Mucosa of descending colon (tissue), 3 donors: ENCODE results near the gene SNED1. TPM values are rescaled to one million over a fixed set of nuclear protein-coding genes. Genes with fewer than 3 reads are reported as not detected.

ENCODE experiments used
- ATAC-seq: fragments of 200-7000 bp; cut with Tn5 transposase; one replicate; pipeline ENCODE4 v1.9.1; 2020; ENCODE audit warnings: mild to moderate bottlenecking, moderate library complexity
- DNase-seq, 3 donors: peaks; one replicate each; pipeline ENCODE4 v3.0.0-alpha.2; 2020
- H3K36me3 ChIP-seq: fragments of 200-600 bp; one replicate; pipeline ENCODE4 v1.8.0; 2021; ENCODE audit warnings: low read depth, mild to moderate bottlenecking
- H3K4me1 ChIP-seq: fragments of 200-600 bp; one replicate; pipeline ENCODE4 v1.8.0; 2021; ENCODE audit warnings: low read depth, mild to moderate bottlenecking
- H3K4me3 ChIP-seq: fragments of 200-600 bp; one replicate; pipeline ENCODE4 v1.8.0; 2021; ENCODE audit warnings: mild to moderate bottlenecking
- H3K9me3 ChIP-seq: fragments of 200-600 bp; one replicate; pipeline ENCODE4 v1.8.0; 2021; ENCODE audit warnings: mild to moderate bottlenecking
- intact Hi-C, 2 donors: fragments of 100-400 bp; cut with DNase I in 1 of 2; cut with micrococcal nuclease in 1 of 2; formaldehyde crosslinking; loops; one replicate each; pipeline versions ENCODE4 v1.11.0 to v1.11.1; 2022; cut with DNase I, micrococcal nuclease
- total RNA-seq, 3 donors: library from RNA; stranded (reverse); fragmentation: NEBNext Ultra II Directional in 2 of 3; extraction: Animal tissue kit (Norgen Biotek cat#: 25700) in 2 of 3; gene quantifications; one replicate each; pipeline versions ENCODE4 v1.2.1 to v1.2.4, GENCODE V29; 2021 to 2023
- TF ChIP-seq, protein P1 (sequence below): fragments of 200-600 bp; IDR thresholded peaks from one replicate; pipeline ENCODE4 v1.8.0; 2022; ENCODE audit warnings: antibody characterized with exemption, mild to moderate bottlenecking
- donor health status: DM: no; HTN: no; CAD: no; lungs with moderate emphysema.
- donor health status: DM: no; HTN: no; CAD: no.
- donor health status: DM: no; HTN: yes; CAD: no.

Gene SNED1
- total RNA-seq, 3 donors from 2014 or later, result 7.0 to 16.3 (median 14.1) TPM

DNA sequence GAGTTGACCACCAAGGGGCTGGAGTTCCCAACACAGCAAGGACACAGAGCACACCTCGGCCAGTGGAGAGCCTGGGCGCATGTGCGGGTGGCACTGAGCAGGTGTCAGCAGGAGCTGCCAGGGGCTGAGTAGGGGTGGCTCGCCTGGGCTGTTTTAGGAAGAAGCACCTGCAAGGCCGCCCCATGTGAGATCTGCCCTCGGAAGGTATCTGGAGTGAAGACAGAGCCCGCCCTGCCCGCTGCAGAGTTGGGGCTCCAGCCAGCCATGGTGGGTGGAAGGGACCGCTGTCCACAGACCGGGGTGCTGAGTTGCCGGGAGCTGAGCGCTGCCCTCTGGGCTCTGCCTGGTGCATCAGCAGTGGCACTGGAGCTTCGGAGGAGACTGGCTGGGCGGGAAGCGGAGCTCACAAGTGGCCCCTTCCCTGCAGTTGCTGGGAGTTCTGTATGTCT, 68.5 kb downstream of the SNED1 start:
- intact Hi-C loops, result no loop called here
- TF ChIP-seq, protein P1, sequence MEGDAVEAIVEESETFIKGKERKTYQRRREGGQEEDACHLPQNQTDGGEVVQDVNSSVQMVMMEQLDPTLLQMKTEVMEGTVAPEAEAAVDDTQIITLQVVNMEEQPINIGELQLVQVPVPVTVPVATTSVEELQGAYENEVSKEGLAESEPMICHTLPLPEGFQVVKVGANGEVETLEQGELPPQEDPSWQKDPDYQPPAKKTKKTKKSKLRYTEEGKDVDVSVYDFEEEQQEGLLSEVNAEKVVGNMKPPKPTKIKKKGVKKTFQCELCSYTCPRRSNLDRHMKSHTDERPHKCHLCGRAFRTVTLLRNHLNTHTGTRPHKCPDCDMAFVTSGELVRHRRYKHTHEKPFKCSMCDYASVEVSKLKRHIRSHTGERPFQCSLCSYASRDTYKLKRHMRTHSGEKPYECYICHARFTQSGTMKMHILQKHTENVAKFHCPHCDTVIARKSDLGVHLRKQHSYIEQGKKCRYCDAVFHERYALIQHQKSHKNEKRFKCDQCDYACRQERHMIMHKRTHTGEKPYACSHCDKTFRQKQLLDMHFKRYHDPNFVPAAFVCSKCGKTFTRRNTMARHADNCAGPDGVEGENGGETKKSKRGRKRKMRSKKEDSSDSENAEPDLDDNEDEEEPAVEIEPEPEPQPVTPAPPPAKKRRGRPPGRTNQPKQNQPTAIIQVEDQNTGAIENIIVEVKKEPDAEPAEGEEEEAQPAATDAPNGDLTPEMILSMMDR, result no peak
- ATAC-seq (no peak), DNase-seq (no peak)
- Histone ChIP-seq H3K4me1 (no peaks in the 10 kb centered on the region), H3K9me3 (no peaks in the 10 kb centered on the region), H3K4me3 (no peak overlapping the region), H3K36me3 (no peaks in the 10 kb centered on the region)

DNA sequence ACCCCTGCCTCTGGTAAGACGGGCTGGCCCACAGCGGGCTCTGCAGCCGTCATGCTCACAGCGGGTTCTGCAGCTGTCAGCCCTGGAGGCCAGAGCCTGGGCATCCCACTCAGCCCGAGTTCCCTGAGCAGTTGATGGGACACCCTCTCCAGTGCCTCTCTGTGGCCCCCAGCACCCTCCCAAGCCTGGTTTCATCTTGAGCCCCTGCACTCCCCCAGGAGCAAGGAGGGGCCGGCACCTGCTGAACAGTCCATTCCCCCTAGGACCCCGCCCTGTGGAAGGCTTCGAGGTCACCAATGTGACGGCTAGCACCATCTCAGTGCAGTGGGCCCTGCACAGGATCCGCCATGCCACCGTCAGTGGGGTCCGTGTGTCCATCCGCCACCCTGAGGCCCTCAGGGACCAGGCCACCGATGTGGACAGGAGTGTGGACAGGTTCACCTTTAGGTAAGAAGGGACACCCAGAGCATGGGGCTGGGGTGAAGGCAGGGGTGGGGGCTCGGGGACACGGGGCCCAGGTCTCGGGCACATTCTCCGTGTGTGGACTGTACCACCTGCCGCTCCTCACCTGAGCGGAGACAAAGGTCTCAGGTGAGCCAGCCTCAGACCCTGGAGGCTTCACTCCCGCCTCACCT, 69.2 kb downstream of the SNED1 start:
- DNase-seq (no peak), ATAC-seq (no peak)
- Histone ChIP-seq H3K4me1 (no peaks in the 10 kb centered on the region), H3K36me3 (no peaks in the 10 kb centered on the region), H3K9me3 (no peaks in the 10 kb centered on the region), H3K4me3 (no peak overlapping the region)
- intact Hi-C loops, result no loop called here
- TF ChIP-seq, protein P1, result no peak

DNA sequence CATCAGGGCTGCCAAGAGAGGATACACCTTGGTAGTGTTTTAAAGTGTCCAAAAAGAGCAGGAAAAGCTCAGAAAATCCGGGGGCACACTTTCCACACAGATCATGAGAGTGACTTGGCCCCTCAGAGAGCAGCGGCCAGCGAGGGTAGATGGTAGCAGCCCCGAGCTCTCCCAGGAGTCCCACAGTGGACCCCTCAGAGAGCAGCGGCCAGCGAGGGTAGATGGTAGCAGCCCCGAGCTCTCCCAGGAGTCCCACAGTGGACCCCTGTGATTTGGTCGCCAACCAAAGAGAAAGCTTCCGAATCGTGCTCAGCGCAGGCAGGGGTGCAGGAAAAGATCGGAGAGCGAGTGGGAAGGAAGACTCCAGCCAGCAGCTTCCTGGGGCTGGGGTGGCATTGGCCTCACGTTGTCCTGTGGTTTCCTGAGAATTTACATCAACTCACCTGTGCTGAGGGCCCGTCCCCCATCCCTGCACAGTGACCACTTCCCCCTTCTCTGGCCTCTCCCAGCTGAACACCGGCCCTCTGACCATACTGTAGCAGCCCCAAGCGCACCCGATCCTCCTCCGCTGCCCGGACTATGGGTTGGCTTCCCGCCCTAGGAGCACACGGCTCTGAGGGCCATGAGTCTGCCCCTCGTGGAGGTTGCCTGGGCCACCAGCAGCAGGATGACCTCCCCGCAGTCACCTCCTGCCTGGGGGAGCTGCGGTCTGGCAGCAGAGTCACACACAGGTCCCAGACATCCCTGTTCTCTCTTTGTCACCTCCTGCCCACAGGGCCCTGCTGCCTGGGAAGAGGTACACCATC, 69.9 kb downstream of the SNED1 start:
- TF ChIP-seq, protein P1, result no peak
- intact Hi-C loops, result no loop called here
- no peaks in the 10 kb centered on the region for H3K36me3 ChIP-seq

DNA sequence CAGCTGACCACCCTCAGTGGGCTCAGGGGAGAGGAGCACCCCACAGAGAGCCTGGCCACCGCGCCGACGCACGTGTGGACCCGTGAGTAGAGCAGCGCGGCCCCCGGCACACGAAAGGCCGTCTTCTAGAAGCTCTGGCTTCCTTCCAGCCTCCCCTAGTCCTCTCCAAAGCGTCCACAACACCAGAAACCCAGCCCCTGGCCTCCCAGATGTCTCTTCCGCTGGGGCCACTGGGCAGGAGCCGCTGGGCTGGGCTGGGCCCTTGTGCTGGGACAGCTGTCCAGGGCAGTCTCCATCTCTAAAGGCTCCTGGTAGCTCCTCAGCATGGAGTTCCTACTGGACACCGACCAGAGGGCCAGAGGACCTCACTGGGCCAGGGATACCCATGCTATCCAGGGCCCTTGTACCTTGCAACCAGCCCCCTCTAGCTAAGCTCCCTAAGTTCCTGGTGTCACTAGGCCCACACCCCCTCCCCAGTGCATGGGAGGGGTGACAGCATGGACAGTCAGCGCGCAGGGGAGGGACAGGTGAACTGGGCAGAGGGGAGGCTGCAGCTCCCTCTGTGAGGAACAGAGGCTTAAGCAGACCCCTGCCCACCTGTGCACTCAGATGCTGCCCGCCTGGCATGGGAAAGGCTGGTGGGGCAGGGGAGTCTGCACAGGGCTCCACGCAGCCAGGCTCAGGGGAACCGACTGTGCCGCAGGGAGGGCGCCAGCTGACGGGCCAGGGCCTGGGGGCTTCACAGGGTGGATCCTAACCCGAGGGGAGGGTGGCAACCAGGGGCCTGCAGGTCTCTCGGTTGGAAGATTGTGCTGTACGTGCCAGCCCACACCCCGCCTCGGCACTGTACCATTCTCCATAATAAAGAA, 70.8 kb downstream of the SNED1 start:
- Histone ChIP-seq H3K4me3 (no peak overlapping the region), H3K4me1 (no peaks in the 10 kb centered on the region), H3K9me3 (no peaks in the 10 kb centered on the region), H3K36me3 (no peaks in the 10 kb centered on the region)
- DNase-seq (no peak), ATAC-seq (no peak)
- TF ChIP-seq, protein P1, result no peak
- intact Hi-C loops, result no loop called here

More for the DNA sequence above, 69.9 kb downstream of the SNED1 start:
- DNase-seq (no peak), ATAC-seq (no peak)
- H3K4me1 ChIP-seq, result no peaks in the 10 kb centered on the region
- H3K4me3 ChIP-seq, result no peak overlapping the region
- no peaks in the 10 kb centered on the region for H3K9me3 ChIP-seq

DNA sequence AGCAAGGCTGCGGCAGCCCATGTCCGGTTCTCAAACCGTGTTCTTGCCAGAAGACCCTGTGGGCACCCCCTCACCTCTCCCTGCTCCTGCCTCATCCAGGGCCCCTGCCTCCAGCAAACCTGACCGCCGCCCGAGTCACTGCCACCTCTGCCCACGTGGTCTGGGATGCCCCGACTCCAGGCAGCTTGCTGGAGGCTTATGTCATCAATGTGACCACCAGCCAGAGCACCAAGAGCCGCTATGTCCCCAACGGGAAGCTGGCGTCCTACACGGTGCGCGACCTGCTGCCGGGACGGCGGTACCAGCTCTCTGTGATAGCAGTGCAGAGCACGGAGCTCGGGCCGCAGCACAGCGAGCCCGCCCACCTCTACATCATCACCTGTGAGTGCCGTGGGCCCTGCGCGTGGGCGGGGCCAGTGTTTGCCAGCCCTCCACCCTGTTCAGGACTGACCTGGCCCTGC, 71.4 kb downstream of the SNED1 start:
- H3K9me3 ChIP-seq, result no peaks in the 10 kb centered on the region
- no peak for DNase-seq
- H3K36me3 ChIP-seq, result no peaks in the 10 kb centered on the region
- TF ChIP-seq, protein P1, result no peak
- H3K4me1 ChIP-seq, result no peaks in the 10 kb centered on the region
- intact Hi-C loops, result no loop called here
- no peak for ATAC-seq
- no peak overlapping the region for H3K4me3 ChIP-seq
